AG09319 (cell line): Measurements from ENCODE around the gene LGALS14.
"Not testable (repeated sequence)": the region's sequence is repeated elsewhere in the genome, so short reads cannot be mapped to it uniquely, and the experiment has no call there.

ENCODE experiments used
- DNase-seq: peaks from one replicate; pipeline ENCODE4 v3.0.0-alpha.2; 2010; ENCODE audit warnings: low read depth; ENCODE audit errors: extremely low read depth
- TF ChIP-seq, protein P1 (sequence below): IDR thresholded peaks from 2 replicates; pipeline ENCODE4 v1.5.1; 2011; ENCODE audit warnings: low read depth, mild to moderate bottlenecking, inconsistent platforms, low read length, moderate library complexity

LGALS14 gene

DNA sequence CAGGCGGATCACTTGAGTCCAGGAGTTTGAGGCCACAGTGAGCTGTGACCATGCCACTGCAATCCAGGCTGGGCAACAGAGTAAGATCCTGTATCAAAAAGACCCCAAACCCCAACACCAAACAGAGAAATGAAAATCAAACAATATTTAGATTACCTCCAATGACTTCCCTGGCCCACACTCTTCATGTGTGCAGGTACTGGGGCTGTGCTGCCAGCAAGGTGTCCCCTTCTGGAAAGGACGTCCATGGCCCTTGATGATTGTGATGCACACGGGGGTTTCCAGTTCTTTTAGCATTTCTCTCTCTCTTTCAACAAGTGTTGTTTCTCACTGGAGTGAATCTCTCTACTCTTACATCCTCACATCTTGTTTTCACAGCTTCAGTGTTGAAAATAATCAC, 23.7 kb upstream of the LGALS14 start:
- TF ChIP-seq, protein P1, sequence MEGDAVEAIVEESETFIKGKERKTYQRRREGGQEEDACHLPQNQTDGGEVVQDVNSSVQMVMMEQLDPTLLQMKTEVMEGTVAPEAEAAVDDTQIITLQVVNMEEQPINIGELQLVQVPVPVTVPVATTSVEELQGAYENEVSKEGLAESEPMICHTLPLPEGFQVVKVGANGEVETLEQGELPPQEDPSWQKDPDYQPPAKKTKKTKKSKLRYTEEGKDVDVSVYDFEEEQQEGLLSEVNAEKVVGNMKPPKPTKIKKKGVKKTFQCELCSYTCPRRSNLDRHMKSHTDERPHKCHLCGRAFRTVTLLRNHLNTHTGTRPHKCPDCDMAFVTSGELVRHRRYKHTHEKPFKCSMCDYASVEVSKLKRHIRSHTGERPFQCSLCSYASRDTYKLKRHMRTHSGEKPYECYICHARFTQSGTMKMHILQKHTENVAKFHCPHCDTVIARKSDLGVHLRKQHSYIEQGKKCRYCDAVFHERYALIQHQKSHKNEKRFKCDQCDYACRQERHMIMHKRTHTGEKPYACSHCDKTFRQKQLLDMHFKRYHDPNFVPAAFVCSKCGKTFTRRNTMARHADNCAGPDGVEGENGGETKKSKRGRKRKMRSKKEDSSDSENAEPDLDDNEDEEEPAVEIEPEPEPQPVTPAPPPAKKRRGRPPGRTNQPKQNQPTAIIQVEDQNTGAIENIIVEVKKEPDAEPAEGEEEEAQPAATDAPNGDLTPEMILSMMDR: no peak
- no peak for DNase-seq

DNA sequence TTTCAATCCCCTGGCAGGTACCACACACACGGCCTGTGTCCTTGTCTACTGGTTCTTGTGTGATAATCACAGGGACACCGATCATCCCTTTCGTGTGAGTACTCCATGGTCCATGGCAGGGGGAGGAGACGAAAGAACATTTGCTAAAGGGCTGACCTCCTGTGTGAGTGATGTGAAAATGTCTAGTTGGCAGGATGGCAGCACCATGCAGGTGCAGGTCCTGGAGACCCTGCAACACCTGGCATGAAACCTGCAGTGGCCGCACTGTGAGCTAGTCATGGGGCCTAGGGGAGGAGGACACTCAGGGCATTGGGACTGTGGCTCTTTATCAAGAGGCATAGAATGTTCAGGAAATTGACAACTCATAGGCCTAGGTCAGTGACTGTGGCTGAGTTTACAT, 22.9 kb upstream of the LGALS14 start:
- TF ChIP-seq, protein P1: no peak
- no peak for DNase-seq

DNA sequence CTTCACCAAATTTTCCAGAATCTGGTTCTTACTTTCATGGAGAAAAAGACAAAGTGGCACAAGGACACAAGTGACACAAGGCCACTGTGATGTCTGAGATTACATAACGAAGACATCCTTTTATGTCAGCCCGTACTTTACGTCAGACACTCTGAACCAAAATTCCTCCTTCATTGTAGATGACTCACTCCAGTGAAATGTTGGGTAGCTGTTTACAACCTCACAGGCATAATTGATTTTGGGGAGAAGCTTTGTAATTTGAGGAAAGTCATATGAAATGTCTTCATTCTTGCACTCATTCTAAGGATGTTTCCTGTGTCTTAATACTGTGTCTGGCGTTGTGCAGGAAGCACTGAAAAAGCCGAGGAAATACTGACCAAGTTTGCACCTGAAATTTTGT, 20.0 kb upstream of the LGALS14 start:
- TF ChIP-seq, protein P1: no peak
- DNase-seq: no peak

DNA sequence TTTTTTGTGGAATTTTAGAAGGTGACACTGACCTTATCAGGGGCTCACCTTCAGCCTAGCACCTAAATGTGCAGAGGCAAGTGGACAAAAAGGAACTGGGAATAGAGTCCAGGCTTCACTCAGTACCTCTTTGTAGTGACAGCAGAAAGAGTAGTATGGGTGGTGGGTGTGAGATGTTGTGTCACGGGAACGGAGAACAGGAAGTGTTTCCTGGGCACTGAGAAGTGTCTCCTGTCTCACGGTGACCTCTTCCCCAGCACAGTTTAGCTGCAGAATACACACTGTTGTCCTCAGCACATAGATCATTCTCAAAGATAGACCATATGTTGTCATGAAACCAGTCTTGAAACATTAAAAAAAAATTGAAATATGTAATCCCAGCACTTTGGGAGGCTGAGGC, 17.5 kb upstream of the LGALS14 start:
- DNase-seq: no peak
- TF ChIP-seq, protein P1: no peak

DNA sequence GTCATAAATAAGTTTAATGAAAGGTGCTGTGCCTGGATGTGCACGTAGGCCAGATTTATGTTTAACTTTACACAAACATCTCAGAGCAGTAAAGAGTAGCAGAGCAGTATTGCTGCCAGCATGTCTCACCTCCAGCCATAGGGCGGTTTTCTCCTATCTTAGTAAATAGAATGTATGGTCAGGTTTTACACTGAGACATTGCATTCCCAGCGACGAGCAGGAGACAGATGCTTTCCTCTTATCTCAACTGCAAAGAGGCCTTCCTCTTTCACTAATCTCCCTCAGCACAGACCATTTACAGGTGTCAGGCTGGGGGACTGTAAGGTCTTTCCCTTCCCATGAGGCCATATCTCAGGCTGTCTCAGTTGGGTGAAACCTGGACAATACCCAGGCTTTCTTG, 15.6 kb upstream of the LGALS14 start:
- not testable (repeated sequence) for DNase-seq

- DNase-seq: no peak
- TF ChIP-seq, protein P1: no peak
These were observed 12.1 kb upstream of the LGALS14 start for GRCh38 chr19:39692166-39692565.

DNA sequence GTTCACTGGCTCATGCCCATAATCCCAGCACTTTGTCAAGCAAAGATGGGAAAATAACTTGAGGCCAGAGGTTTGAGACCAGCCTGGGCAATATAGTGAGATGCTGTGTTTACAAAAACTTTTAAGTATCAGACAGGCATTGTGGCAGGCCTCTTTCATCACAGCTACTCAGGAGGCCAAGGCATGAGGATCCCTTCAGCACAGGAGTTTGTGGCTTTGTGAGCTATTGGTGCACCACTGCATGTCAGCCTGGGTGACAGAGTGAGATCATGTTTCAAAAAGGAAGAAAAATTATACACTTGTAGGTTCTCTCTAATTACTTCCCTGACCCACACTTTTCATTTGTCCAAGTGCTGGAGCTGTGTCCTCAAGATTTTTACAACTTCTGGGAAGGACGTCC, 11.5 kb upstream of the LGALS14 start:
- no peak for DNase-seq
- TF ChIP-seq, protein P1: no peak

DNA sequence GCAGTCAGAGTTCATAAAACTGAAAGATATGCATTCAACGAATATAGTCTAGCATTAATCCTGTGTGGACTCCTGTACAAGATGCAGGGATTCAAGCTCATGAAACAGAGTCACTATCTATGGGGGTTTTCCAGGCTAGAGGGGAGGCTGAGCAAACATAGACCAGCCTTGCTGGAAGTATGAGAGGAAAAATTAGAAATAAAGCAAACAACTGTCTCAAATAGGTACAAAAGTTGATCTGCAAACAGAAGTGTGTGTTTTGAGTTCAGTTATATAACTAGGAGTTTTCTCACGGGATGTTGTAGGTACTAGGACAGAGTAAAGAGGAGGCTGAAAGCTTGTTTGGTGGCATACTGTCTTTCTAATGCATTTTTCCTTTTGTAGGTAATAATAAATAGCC, 8.5 kb upstream of the LGALS14 start:
- TF ChIP-seq, protein P1: no peak
- DNase-seq: no peak
